OCI-LY7 (cell line): ENCODE results near the gene GRIK1.

Experiments used
- CTCF ChIP-seq: fragments of 200-600 bp; sonication (generic); conservative IDR thresholded peaks from 2 replicates; pipeline ENCODE4 v1.5.1; 2014; ENCODE audit warnings: mild to moderate bottlenecking, antibody characterized with exemption, low read length, moderate library complexity, mixed read lengths
- EZH2phosphoT487 ChIP-seq: fragments of 200-600 bp; sonication (generic); IDR thresholded peaks from 2 replicates; pipeline ENCODE4 v1.6.1; 2018; ENCODE audit warnings: low read depth, borderline replicate concordance, mild to moderate bottlenecking, mixed run types, antibody characterized with exemption, low read length, moderate library complexity, mixed read lengths

GRCh38 chr21:29704719-29705118 lies 235.1 kb downstream of the GRIK1 start:
- TF ChIP-seq CTCF: no peak
- no peak for TF ChIP-seq EZH2phosphoT487
